WTC11 (cell line): ENCODE measurements around the gene SLC15A1. TPM values are rescaled to one million over a fixed set of nuclear protein-coding genes. Genes with fewer than 3 reads are reported as not detected.

Source experiments
- ATAC-seq: fragments of 200-7000 bp; cut with Tn5 transposase; 2 replicates; pipeline ENCODE4 v1.10.0; 2021; ENCODE audit warnings: mild to moderate bottlenecking, moderate library complexity
- CTCF ChIA-PET: fragments of 300-600 bp; sonication (Branson Sonifier 250); formaldehyde crosslinking; loops from one replicate; lab custom pipeline; 2021; ENCODE audit warnings: antibody characterized with exemption; lab: Charles Lee
- POLR2A ChIA-PET: fragments of 350-600 bp; sonication (Branson Sonifier 250); formaldehyde crosslinking; loops from one replicate; lab custom pipeline; 2021; ENCODE audit warnings: antibody characterized with exemption; lab: Charles Lee
- DNase-seq: peaks from one replicate; pipeline ENCODE4 v3.0.0; 2021; ENCODE audit warnings: low spot score
- H3K27ac Mint-ChIP-seq: 2 replicates; pipeline ENCODE4 v1.8.0; 2021; ENCODE audit warnings: mixed read lengths
- H3K27me3 Mint-ChIP-seq: 2 replicates; pipeline ENCODE4 v1.8.0; 2021; ENCODE audit warnings: low read depth, mild to moderate bottlenecking, moderate library complexity, mixed read lengths
- H3K36me3 Mint-ChIP-seq: 2 replicates; pipeline ENCODE4 v1.8.0; 2021; ENCODE audit warnings: mixed read lengths
- H3K4me1 Mint-ChIP-seq: 2 replicates; pipeline ENCODE4 v1.8.0; 2022; ENCODE audit warnings: mixed read lengths
- H3K4me3 Mint-ChIP-seq: 2 replicates; pipeline ENCODE4 v1.8.0; 2021; ENCODE audit warnings: mild to moderate bottlenecking, moderate library complexity, mixed read lengths
- H3K9me3 Mint-ChIP-seq: 2 replicates; pipeline ENCODE4 v1.8.0; 2021; ENCODE audit warnings: mixed read lengths
- ARID4B ChIP-seq: sonication (generic); formaldehyde crosslinking; IDR thresholded peaks from 2 replicates; pipeline ENCODE4 v1.8.0; 2023; ENCODE audit warnings: missing genetic modification reagents, mild to moderate bottlenecking, borderline replicate concordance
- ATF2 ChIP-seq: sonication (generic); formaldehyde crosslinking; IDR thresholded peaks from 2 replicates; pipeline ENCODE4 v1.8.1; 2022; ENCODE audit warnings: low read depth, missing genetic modification reagents, borderline replicate concordance
- E2F4 ChIP-seq: sonication (generic); formaldehyde crosslinking; IDR thresholded peaks from 2 replicates; pipeline ENCODE4 v1.8.1; 2022; ENCODE audit warnings: low read depth, mild to moderate bottlenecking, moderate library complexity, missing genetic modification reagents, borderline replicate concordance
- E2F5 ChIP-seq: sonication (generic); formaldehyde crosslinking; IDR thresholded peaks from 2 replicates; pipeline ENCODE4 v1.8.1; 2022; ENCODE audit warnings: mild to moderate bottlenecking, moderate library complexity, missing genetic modification reagents
- FOXJ3 ChIP-seq: sonication (generic); formaldehyde crosslinking; IDR thresholded peaks from 2 replicates; pipeline ENCODE4 v1.9.0; 2021; ENCODE audit warnings: missing genetic modification reagents, mild to moderate bottlenecking, borderline replicate concordance
- FOXP4 ChIP-seq: sonication (generic); formaldehyde crosslinking; IDR thresholded peaks from 2 replicates; pipeline ENCODE4 v1.8.0; 2022; ENCODE audit warnings: mild to moderate bottlenecking, missing genetic modification reagents
- GRHL2 ChIP-seq: fragments of 250-450 bp; sonication (Bioruptor Pico); IDR thresholded peaks from 2 replicates; pipeline ENCODE4 v1.8.0; 2022; ENCODE audit warnings: mild to moderate bottlenecking, moderate library complexity; ENCODE audit not compliant: insufficient replicate concordance, severe bottlenecking
- JAZF1 ChIP-seq: fragments of 250-450 bp; sonication (Bioruptor Pico); IDR thresholded peaks from 2 replicates; pipeline ENCODE4 v1.9.0; 2021; ENCODE audit warnings: moderate library complexity, mild to moderate bottlenecking, inconsistent platforms
- NFYB ChIP-seq: sonication (generic); formaldehyde crosslinking; conservative IDR thresholded peaks from 2 replicates; pipeline ENCODE4 v1.8.0; 2022; ENCODE audit warnings: low read depth, missing genetic modification reagents
- NR3C1 ChIP-seq: sonication (generic); formaldehyde crosslinking; conservative IDR thresholded peaks from 2 replicates; pipeline ENCODE4 v1.8.1; 2023; ENCODE audit warnings: low read depth, mild to moderate bottlenecking, missing genetic modification reagents
- OVOL2 ChIP-seq: fragments of 250-450 bp; sonication (Bioruptor Pico); IDR thresholded peaks from 2 replicates; pipeline ENCODE4 v1.9.0; 2021; ENCODE audit warnings: mild to moderate bottlenecking, borderline replicate concordance
- SP1 ChIP-seq: sonication (generic); formaldehyde crosslinking; conservative IDR thresholded peaks from 2 replicates; pipeline ENCODE4 v1.8.1; 2022; ENCODE audit warnings: missing genetic modification reagents
- USF1 ChIP-seq: sonication (generic); formaldehyde crosslinking; IDR thresholded peaks from 2 replicates; pipeline ENCODE4 v1.8.0; 2022; ENCODE audit warnings: mild to moderate bottlenecking, missing genetic modification reagents
- ZMAT4 ChIP-seq: fragments of 250-450 bp; sonication (Bioruptor Pico); IDR thresholded peaks from 2 replicates; pipeline ENCODE4 v1.9.0; 2021; ENCODE audit warnings: mild to moderate bottlenecking
- total RNA-seq: library from RNA; stranded (reverse); gene quantifications from 3 replicates; pipeline ENCODE4 v1.2.3, GENCODE V29; 2021

Gene SLC15A1
- total RNA-seq, 1 experiment from 2014 or later, result 2.3 TPM

GRCh38 chr13:98798849-98799645 lies 46.6 kb upstream of the SLC15A1 start:
- Mint-ChIP-seq H3K27me3 (no peaks in the 10 kb centered on the region), H3K4me3 (no peak overlapping the region), H3K9me3 (no peaks in the 10 kb centered on the region; the same call in 1 of the 2 replicates), H3K4me1 (peaks cover 7% of the 10 kb centered on the region), H3K27ac (no peak overlapping the region), H3K36me3 (peaks cover 6% of the 10 kb centered on the region; the same call in 1 of the 2 replicates)
- DNase-seq, result no peak
- no peak for ATAC-seq
- TF ChIP-seq SP1 (CRISPR knock-in tag) (no peak), JAZF1 (CRISPR knock-in tag) (no peak), FOXP4 (CRISPR knock-in tag) (no peak), ARID4B (no peak), E2F5 (no peak), OVOL2 (CRISPR knock-in tag) (no peak), USF1 (CRISPR knock-in tag) (no peak), ZMAT4 (CRISPR knock-in tag) (no peak), E2F4 (CRISPR knock-in tag) (no peak), NR3C1 (no peak), GRHL2 (no peak), ATF2 (no peak), NFYB (CRISPR knock-in tag) (no peak), FOXJ3 (CRISPR knock-in tag) (no peak)
- ChIA-PET CTCF (no interaction called here), POLR2A (no interaction called here)
